Ishikawa (cell line): ENCODE measurements around the gene TMEM80.

Experiments used
- CEBPB ChIP-seq: IDR thresholded peaks from 2 replicates; pipeline ENCODE4 v1.6.1; 2012
- CREB1 ChIP-seq: IDR thresholded peaks from 2 replicates; pipeline ENCODE4 v1.6.1; 2012; ENCODE audit warnings: low read depth
- EP300 ChIP-seq: IDR thresholded peaks from 2 replicates; pipeline ENCODE4 v1.6.1; 2012; ENCODE audit warnings: borderline replicate concordance
- FOXM1 ChIP-seq: IDR thresholded peaks from 2 replicates; pipeline ENCODE4 v1.6.1; 2012; ENCODE audit warnings: low read depth, borderline replicate concordance
- MAX ChIP-seq: IDR thresholded peaks from 2 replicates; pipeline ENCODE4 v1.6.1; 2012
- NFIC ChIP-seq: IDR thresholded peaks from 2 replicates; pipeline ENCODE4 v1.6.1; 2012
- RAD21 ChIP-seq: IDR thresholded peaks from 2 replicates; pipeline ENCODE4 v1.6.1; 2012; ENCODE audit warnings: low read depth
- REST ChIP-seq: IDR thresholded peaks from 2 replicates; pipeline ENCODE4 v1.6.1; 2012; ENCODE audit warnings: low read depth, mild to moderate bottlenecking
- TAF1 ChIP-seq: IDR thresholded peaks from 2 replicates; pipeline ENCODE4 v1.6.1; 2012; ENCODE audit warnings: low read depth, mild to moderate bottlenecking
- TCF12 ChIP-seq: IDR thresholded peaks from 2 replicates; pipeline ENCODE4 v1.6.1; 2012; ENCODE audit warnings: low read depth
- TEAD4 ChIP-seq: IDR thresholded peaks from 2 replicates; pipeline ENCODE4 v1.6.1; 2012
- USF1 ChIP-seq: IDR thresholded peaks from 2 replicates; pipeline ENCODE4 v1.6.1; 2012
- YY1 ChIP-seq: IDR thresholded peaks from 2 replicates; pipeline ENCODE4 v1.6.1; 2012; ENCODE audit warnings: low read depth
- ZBTB7A ChIP-seq: IDR thresholded peaks from 2 replicates; pipeline ENCODE4 v1.6.1; 2012; ENCODE audit warnings: low read depth

- no peak for TF ChIP-seq MAX
- no peak for TF ChIP-seq TAF1
- TF ChIP-seq REST = no peak
- no peak for TF ChIP-seq YY1
- no peak for TF ChIP-seq RAD21
- no peak for TF ChIP-seq CEBPB
- TF ChIP-seq EP300 = no peak
- TF ChIP-seq CREB1 = no peak
- no peak for TF ChIP-seq TCF12
- TF ChIP-seq TEAD4 = no peak
- no peak for TF ChIP-seq NFIC
- no peak for TF ChIP-seq ZBTB7A
- no peak for TF ChIP-seq USF1
- no peak for TF ChIP-seq FOXM1
Measured at GRCh38 chr11:674406-674805, 21.2 kb upstream of the TMEM80 start.
